A549 (cell line): ENCODE results near the gene TSHZ2. TPM values are rescaled to one million over a fixed set of nuclear protein-coding genes. Genes with fewer than 3 reads are reported as not detected.

Experiments used
- ATAC-seq, 2 experiments: fragments of 200-7000 bp in 1 of 2; fragments of >200 bp in 1 of 2; cut with Nextera tagmentation in 1 of 2; cut with Tn5 transposase in 1 of 2; 3 replicates each; pipeline versions ENCODE4 v1.8.0 to v1.9.1; 2018 to 2020; ENCODE audit warnings: mild to moderate bottlenecking in 1 of 2, moderate library complexity in 1 of 2
- CTCF ChIA-PET: fragments of 300-600 bp; sonication (Branson Sonifier 250); formaldehyde crosslinking; extraction: SDS; loops from one replicate; lab custom pipeline; 2021; ENCODE audit warnings: antibody characterized with exemption, inconsistent platforms; lab: Yijun Ruan, JAX
- POLR2A ChIA-PET: fragments of 350-600 bp; formaldehyde crosslinking; extraction: SDS; loops from one replicate; lab custom pipeline; 2021; ENCODE audit warnings: antibody characterized with exemption, inconsistent platforms; lab: Yijun Ruan, JAX
- DNase-seq, 2 experiments: peaks; one replicate each; pipeline versions ENCODE4 v3.0.0 to v3.0.0-alpha.2; 2011 to 2016; ENCODE audit warnings: low read depth in 1 of 2, low spot score in 1 of 2
- FAIRE-seq: peaks from 2 replicates; lab custom pipeline; 2011; peaks lifted over from hg19 to GRCh38; lab: Jason Lieb, UNC
- H3K27ac ChIP-seq, 2 experiments: fragments of >200 bp; sonication (Bioruptor Twin); formaldehyde crosslinking; 3 replicates each; pipeline ENCODE4 v1.5.1; 2016 to 2017
- H3K4me1 ChIP-seq: fragments of >200 bp; sonication (Bioruptor Twin); formaldehyde crosslinking; 3 replicates; pipeline ENCODE4 v1.6.1; 2016
- H3K4me2 ChIP-seq: fragments of >200 bp; sonication (Bioruptor Twin); formaldehyde crosslinking; 3 replicates; pipeline ENCODE4 v1.6.1; 2016
- H3K4me3 ChIP-seq: fragments of >200 bp; sonication (Bioruptor Twin); formaldehyde crosslinking; 3 replicates; pipeline ENCODE4 v1.5.1; 2016
- H3K9me3 ChIP-seq: fragments of >200 bp; sonication (Bioruptor Twin); formaldehyde crosslinking; 3 replicates; pipeline ENCODE4 v1.6.1; 2016
- ATOH8 ChIP-seq: fragments of 250-450 bp; sonication (Bioruptor Pico); IDR thresholded peaks from 2 replicates; pipeline ENCODE4 v1.5.0; 2020; ENCODE audit warnings: low read depth, mild to moderate bottlenecking, moderate library complexity
- EP300 ChIP-seq, 2 experiments: fragments of >200 bp; sonication (Bioruptor Twin); formaldehyde crosslinking; IDR thresholded peaks; 2 replicates in 1 of 2; 3 replicates in 1 of 2; pipeline ENCODE4 v1.6.1; 2016 to 2017
- FOSL2 ChIP-seq, 2 experiments: fragments of 450-650 bp in 1 of 2; fragments of >200 bp in 1 of 2; sonication (Bioruptor Twin) in 1 of 2; formaldehyde crosslinking; IDR thresholded peaks; 2 replicates each; pipeline versions ENCODE4 v1.5.0 to v1.6.1; 2016 to 2020; ENCODE audit warnings: mild to moderate bottlenecking in 1 of 2, moderate library complexity in 1 of 2
- GATA3 ChIP-seq: IDR thresholded peaks from 2 replicates; pipeline ENCODE4 v1.6.1; 2012; ENCODE audit warnings: borderline replicate concordance
- HEYL ChIP-seq: fragments of 250-450 bp; sonication (Bioruptor Pico); IDR thresholded peaks from 2 replicates; pipeline ENCODE4 v1.8.0; 2021; ENCODE audit warnings: mild to moderate bottlenecking, moderate library complexity
- HMGXB4 ChIP-seq: fragments of 250-450 bp; sonication (Bioruptor Pico); IDR thresholded peaks from 2 replicates; pipeline ENCODE4 v1.5.0; 2021; ENCODE audit warnings: mild to moderate bottlenecking, moderate library complexity, borderline replicate concordance
- HOXA7 ChIP-seq: fragments of 250-450 bp; sonication (Bioruptor Pico); IDR thresholded peaks from 2 replicates; pipeline ENCODE4 v1.5.0; 2020; ENCODE audit warnings: mild to moderate bottlenecking, moderate library complexity
- HOXB5 ChIP-seq: fragments of 250-450 bp; sonication (Bioruptor Pico); IDR thresholded peaks from 2 replicates; pipeline ENCODE4 v1.5.0; 2020; ENCODE audit warnings: mild to moderate bottlenecking, moderate library complexity
- MAFK ChIP-seq: fragments of 450-650 bp; IDR thresholded peaks from 2 replicates; pipeline ENCODE4 v1.6.1; 2014; ENCODE audit not compliant: partially characterized antibody
- MAX ChIP-seq: IDR thresholded peaks from 2 replicates; pipeline ENCODE4 v1.6.1; 2012
- MAZ ChIP-seq: fragments of 150-350 bp; IDR thresholded peaks from 2 replicates; pipeline ENCODE4 v1.6.1; 2014; ENCODE audit warnings: antibody characterized with exemption, low read depth, low read length, borderline replicate concordance
- MYC ChIP-seq: IDR thresholded peaks from 2 replicates; pipeline ENCODE4 v1.6.1; 2012; ENCODE audit warnings: mild to moderate bottlenecking, inconsistent platforms, low read length, improper control_type of control experiment, borderline replicate concordance
- NFE2L2 ChIP-seq: fragments of 150-350 bp; conservative IDR thresholded peaks from 2 replicates; pipeline ENCODE4 v1.6.1; 2014; ENCODE audit warnings: low read length
- NPAS2 ChIP-seq: fragments of 250-450 bp; sonication (Bioruptor Pico); IDR thresholded peaks from 2 replicates; pipeline ENCODE4 v1.8.0; 2022; ENCODE audit warnings: mild to moderate bottlenecking, moderate library complexity, borderline replicate concordance
- PHF8 ChIP-seq: fragments of 200-600 bp; sonication (generic); IDR thresholded peaks from 2 replicates; pipeline ENCODE4 v1.6.1; 2016; ENCODE audit warnings: low read depth, mild to moderate bottlenecking, antibody characterized with exemption, moderate library complexity, borderline replicate concordance
- POLR2A ChIP-seq: IDR thresholded peaks from 2 replicates; pipeline ENCODE4 v1.6.1; 2012; ENCODE audit warnings: mild to moderate bottlenecking, low read length
- REST ChIP-seq: fragments of 200-600 bp; sonication (generic); IDR thresholded peaks from 2 replicates; pipeline ENCODE4 v1.6.1; 2016; ENCODE audit warnings: antibody characterized with exemption, mild to moderate bottlenecking, moderate library complexity
- TFCP2L1 ChIP-seq: fragments of 250-450 bp; sonication (Bioruptor Pico); IDR thresholded peaks from 2 replicates; pipeline ENCODE4 v1.5.0; 2021; ENCODE audit warnings: mild to moderate bottlenecking
- TP53 ChIP-seq: fragments of 250-450 bp; sonication (Bioruptor Pico); IDR thresholded peaks from 2 replicates; pipeline ENCODE4 v1.5.0; 2021; ENCODE audit warnings: mild to moderate bottlenecking, moderate library complexity
- ZC3H11A ChIP-seq: fragments of 450-650 bp; IDR thresholded peaks from 2 replicates; pipeline ENCODE4 v1.6.1; 2014; ENCODE audit warnings: antibody characterized with exemption, mild to moderate bottlenecking
- ZFP36 ChIP-seq: fragments of 450-650 bp; IDR thresholded peaks from 2 replicates; pipeline ENCODE4 v1.6.1; 2014; ENCODE audit warnings: borderline replicate concordance; ENCODE audit not compliant: partially characterized antibody
- WGBS: methylation state at CpG from one replicate; pipeline ENCODE4 v1.1.6; 2017; ENCODE audit errors: missing lambda C conversion rate; 5-methylcytosine and 5-hydroxymethylcytosine counted together
- polyA plus RNA-seq, 4 experiments: library from polyadenylated mRNA; depleted of rRNA in 3 of 4; stranded (reverse); fragments of >200 nt; fragmentation: RNase III in 1 of 4; extraction: RNeasy Plus Mini Kit Qiagen cat#74134 plus additional on column Dnase treatment in 1 of 4; gene quantifications; 2 replicates in 3 of 4; 3 replicates in 1 of 4; pipeline ENCODE4 v1.2.3, GENCODE V29; 2011 to 2017

TSHZ2 gene
- polyA plus RNA-seq, 2 of the 4 experiments (the other 2 are of a cell fraction), result not detected

GRCh38 chr20:53299831-53300230 is 327.7 kb downstream of the TSHZ2 start:
- no peak overlapping the region for H3K4me3 ChIP-seq
- no peak for FAIRE-seq
- POLR2A ChIA-PET, result no interaction called here
- H3K4me1 ChIP-seq, result no peaks in the 10 kb centered on the region
- 6% methylated on average over 4 of the region's 4 CpGs for WGBS
- no peak for ATAC-seq
- no peak for DNase-seq
- CTCF ChIA-PET, result interaction anchor here (1.2 kb wide), 1 partner anchor 21 kb away, joined by 3 read pairs; no protein-coding TSS in a partner anchor
- no peak overlapping the region for H3K4me2 ChIP-seq
- H3K9me3 ChIP-seq, result no peaks in the 10 kb centered on the region
- TF ChIP-seq HOXB5 (CRISPR knock-in tag) (no peak), NFE2L2 (no peak), MAZ (no peak), GATA3 (no peak), MAX (no peak), EP300 (IDR thresholded peaks at IDR 0.05) (no peak), ZFP36 (no peak), NPAS2 (no peak), MYC (no peak), HMGXB4 (no peak), REST (no peak), FOSL2 (IDR thresholded peaks at IDR 0.05) (no peak), FOSL2 (CRISPR knock-in tag; IDR thresholded peaks at IDR 0.05) (no peak), ATOH8 (CRISPR knock-in tag) (no peak), TP53 (CRISPR knock-in tag) (no peak), ZC3H11A (no peak), HEYL (CRISPR knock-in tag) (no peak), MAFK (no peak)
- no peak overlapping the region for H3K27ac ChIP-seq

- no peaks in the 10 kb centered on the region for H3K4me1 ChIP-seq
- 75% methylated on average over 13 of the region's 13 CpGs for WGBS
- H3K27ac ChIP-seq, result no peak overlapping the region
- ChIA-PET POLR2A (no interaction called here), CTCF (no interaction called here)
- no peak for FAIRE-seq
- ATAC-seq, result no peak
- H3K4me2 ChIP-seq, result no peak overlapping the region
- no peak for DNase-seq
- no peak overlapping the region for H3K4me3 ChIP-seq
- no peak for TF ChIP-seq PHF8
- TF ChIP-seq HOXA7 (CRISPR knock-in tag), result no peak
- no peak for TF ChIP-seq POLR2A
- no peak for TF ChIP-seq TFCP2L1 (CRISPR knock-in tag)
- no peak for TF ChIP-seq EP300 (IDR thresholded peaks at IDR 0.05)
- no peak for TF ChIP-seq REST
- no peaks in the 10 kb centered on the region for H3K9me3 ChIP-seq
These were observed 329.7 kb downstream of the TSHZ2 start for GRCh38 chr20:53301869-53302268.
